GM12875 (cell line): Measurements from ENCODE around the gene CCNY.

Experiments used
- H3K4me3 ChIP-seq: one replicate; pipeline ENCODE4 v1.5.1; 2011; ENCODE audit warnings: low read depth, low read length, control low read depth
- TF ChIP-seq, protein P1 (sequence below): IDR thresholded peaks from 2 replicates; pipeline ENCODE4 v1.5.1; 2011; ENCODE audit warnings: low read depth, mild to moderate bottlenecking, control low read depth, inconsistent platforms, low read length, moderate library complexity, borderline replicate concordance; ENCODE audit not compliant: insufficient read depth

Gene CCNY

DNA sequence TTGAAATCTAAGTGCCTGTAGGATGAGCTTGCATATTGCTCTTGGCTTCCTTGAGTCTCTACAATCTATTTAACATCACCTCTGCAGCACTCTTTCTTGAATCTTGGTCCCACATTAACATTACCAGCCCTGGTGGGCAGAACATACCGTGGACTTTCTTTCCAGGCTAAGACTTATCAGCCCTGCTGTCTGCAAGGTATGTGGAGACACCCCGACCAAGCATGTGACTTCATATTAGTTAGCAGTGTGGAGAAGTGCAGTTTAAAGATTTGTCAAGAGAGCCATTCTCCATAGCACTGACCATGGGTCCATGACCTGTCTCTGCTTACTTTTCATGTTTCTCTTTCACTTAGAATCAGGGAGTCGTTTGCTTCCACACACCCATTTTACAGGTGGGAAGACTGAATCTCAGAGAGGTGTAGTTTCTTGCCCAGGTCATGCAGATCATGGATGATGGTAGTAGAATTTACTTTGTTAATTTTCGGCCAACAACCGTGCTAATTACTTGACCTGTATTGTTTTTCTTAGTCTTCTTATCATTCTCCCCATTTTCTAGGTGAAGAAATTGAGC, 6.0 kb downstream of the CCNY start:
- H3K4me3 ChIP-seq = no peak overlapping the region
- TF ChIP-seq, protein P1, sequence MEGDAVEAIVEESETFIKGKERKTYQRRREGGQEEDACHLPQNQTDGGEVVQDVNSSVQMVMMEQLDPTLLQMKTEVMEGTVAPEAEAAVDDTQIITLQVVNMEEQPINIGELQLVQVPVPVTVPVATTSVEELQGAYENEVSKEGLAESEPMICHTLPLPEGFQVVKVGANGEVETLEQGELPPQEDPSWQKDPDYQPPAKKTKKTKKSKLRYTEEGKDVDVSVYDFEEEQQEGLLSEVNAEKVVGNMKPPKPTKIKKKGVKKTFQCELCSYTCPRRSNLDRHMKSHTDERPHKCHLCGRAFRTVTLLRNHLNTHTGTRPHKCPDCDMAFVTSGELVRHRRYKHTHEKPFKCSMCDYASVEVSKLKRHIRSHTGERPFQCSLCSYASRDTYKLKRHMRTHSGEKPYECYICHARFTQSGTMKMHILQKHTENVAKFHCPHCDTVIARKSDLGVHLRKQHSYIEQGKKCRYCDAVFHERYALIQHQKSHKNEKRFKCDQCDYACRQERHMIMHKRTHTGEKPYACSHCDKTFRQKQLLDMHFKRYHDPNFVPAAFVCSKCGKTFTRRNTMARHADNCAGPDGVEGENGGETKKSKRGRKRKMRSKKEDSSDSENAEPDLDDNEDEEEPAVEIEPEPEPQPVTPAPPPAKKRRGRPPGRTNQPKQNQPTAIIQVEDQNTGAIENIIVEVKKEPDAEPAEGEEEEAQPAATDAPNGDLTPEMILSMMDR = no peak

DNA sequence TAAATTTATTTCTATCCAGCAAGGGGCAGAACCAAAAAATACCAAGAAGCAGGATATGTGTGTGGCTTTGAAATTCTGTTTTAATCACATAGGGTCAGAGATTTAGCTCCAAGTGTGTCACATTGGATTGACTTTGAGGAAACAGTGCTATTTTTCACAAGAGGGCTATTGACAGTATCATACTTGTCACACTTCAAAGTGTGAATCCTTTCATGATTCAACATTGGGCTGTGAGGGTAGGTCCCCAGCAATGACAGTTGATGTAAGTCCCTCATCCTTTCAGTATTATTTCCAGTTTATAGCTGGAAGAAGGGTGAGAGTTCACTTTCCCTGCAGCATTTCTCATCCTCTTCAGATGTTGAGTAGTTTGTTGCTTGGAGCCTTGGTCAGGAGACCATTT, 7.4 kb downstream of the CCNY start:
- H3K4me3 ChIP-seq = no peak overlapping the region
- TF ChIP-seq, protein P1 = no peak

DNA sequence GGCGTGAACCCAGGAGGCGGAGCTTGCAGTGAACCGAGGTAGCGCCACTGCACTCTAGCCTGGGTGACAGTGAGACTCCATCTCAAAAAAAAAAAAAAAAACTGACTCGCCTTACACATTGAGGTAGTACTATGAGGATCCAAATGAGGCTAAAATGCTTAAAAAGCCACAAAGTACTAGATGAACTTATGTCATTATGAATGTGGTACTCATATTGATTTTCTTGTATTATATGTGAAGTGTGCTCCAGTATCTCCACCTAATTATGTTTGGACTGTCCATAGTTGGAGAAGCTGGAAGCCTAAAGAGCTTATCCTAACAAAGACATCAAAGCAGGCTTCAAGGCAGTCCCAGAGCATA, 9.1 kb downstream of the CCNY start:
- H3K4me3 ChIP-seq = no peak overlapping the region
- TF ChIP-seq, protein P1 = no peak

DNA sequence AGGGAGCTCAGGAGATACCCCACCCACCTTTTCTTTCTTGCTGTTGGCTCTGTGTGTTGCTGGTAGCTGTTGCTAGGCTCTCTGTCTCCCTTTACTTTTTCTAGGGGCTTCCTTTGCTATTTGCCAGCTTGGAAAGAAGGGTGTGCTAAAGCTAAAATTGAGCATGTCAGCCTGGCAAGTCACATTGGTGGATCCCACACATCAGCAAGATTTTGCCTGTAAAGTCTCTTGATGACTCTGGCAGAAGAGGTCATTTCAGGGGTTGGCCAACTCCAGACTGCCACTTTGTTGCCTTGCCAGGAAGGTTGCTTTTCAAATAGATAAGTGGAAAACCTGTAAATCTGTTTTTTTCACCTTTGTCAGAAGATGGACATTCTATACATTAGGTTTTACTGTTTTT, 9.9 kb downstream of the CCNY start:
- TF ChIP-seq, protein P1 = no peak
- no peak overlapping the region for H3K4me3 ChIP-seq

DNA sequence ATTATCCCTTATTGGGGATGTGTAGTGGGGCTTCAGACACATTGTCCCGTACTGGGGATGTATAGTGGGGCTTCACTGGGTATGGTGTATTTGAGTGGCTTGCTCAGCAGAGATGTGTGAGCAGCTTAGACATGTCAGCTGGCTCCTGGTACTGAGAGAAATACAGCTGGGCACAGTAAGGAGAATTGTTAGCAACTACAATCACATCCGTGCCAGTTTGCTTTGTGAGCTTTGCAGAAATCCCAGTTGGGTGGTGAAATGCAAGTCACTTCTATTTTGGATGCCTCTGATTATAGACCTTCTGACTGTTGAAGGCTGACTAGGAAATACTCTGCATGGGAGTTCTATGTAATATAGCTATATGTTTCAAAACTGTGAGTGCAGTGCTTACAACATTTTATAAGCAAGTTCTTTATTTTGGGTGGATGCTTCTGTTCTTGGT, 10.8 kb downstream of the CCNY start:
- TF ChIP-seq, protein P1 = no peak
- H3K4me3 ChIP-seq = no peak overlapping the region

DNA sequence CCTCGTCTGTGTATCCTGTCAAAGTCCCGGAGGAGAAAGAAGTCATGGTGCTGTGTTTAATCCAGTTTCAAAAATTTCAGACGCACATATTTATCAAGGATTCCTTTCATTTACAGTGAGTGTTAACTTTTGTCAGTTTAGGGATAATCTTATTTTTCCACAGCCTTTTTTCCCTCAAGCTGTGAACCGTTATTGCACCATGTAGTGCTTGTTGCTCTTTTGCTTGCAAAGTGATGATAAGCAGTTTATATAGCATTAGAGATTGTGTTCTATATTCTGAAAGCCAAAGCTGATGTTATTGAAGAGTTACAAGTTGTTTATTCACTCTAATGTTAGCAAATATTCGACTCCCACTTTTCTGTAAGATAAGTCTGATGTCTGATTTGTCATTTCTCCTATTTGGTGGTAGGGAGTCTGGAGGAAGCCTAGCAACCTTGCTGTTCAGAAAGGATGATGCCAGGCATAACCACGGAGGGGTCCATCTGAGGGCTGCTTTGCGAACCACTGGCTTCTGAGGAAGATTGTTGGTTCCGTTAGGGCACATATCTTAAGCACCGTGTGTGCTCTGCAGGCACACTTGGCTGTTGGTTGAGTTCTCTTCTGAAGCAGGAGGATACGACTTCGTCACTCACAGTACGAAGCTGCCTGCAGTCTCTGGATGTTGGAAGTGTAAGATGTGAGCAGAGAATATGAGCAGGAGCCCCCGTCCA, 11.7 kb downstream of the CCNY start:
- no peak overlapping the region for H3K4me3 ChIP-seq
- TF ChIP-seq, protein P1 = no peak

DNA sequence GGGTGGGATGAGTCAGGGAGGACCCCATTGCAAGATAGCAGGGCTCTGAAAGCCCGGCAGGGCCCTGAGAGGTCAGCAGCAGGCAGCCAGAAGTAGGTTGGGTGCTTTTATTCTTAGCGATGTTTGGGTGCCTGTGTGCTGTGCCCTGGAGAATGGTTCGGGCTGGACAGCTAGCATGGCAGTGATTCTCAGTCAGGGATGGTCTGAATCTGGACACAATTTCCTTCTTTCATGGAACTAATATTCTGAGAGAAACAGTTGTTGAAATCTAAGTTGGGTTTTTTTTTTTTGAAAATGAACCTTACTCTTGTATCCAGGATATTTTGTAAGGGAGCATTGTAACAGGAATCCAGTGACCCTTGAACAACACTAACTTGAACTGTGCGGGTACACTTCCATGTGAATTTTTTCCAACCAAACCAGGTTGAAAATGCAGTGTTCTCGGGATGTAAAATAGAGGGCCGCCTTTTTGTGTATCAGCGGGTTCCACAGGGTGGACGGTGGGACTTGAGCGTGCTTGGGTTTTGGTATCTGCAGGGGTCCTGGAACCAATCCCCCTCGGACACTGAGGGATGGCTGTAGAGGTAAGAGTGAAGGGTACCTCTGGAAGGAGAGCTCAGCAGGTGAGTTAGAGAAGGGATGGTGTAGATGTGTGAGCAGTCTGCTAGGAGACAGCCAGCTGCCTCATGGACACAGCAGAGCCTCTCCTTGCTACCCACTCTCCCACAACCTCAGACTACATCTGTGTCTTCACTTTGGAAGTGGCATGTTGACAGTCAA, 12.5 kb downstream of the CCNY start:
- no peak overlapping the region for H3K4me3 ChIP-seq

More for the DNA sequence above, 12.5 kb downstream of the CCNY start:
- TF ChIP-seq, protein P1 = no peak
